Neural cell (in vitro differentiated cells): ENCODE data around the gene CEL. TPM values are rescaled to one million over a fixed set of nuclear protein-coding genes. Genes with fewer than 3 reads are reported as not detected.

Experiments
- H2AFZ ChIP-seq: fragments of 200-600, 300-800 bp; sonication (generic), shearing (Covaris generic); 2 replicates; pipeline ENCODE4 v1.6.0; 2014; ENCODE audit warnings: low read depth, mild to moderate bottlenecking, antibody characterized with exemption, low read length, moderate library complexity
- H3F3A ChIP-seq: fragments of 200-600 bp; shearing (Covaris generic); 2 replicates; pipeline ENCODE4 v1.6.1; 2016; ENCODE audit warnings: mild to moderate bottlenecking, moderate library complexity, mixed read lengths, antibody characterized with exemption, low read length; ENCODE audit not compliant: insufficient read depth, poor library complexity, severe bottlenecking
- H3K27ac ChIP-seq: fragments of 200-600, 300-800 bp; sonication (generic), shearing (Covaris generic); 2 replicates; pipeline ENCODE4 v1.5.1; 2014; ENCODE audit warnings: mild to moderate bottlenecking, low read length, moderate library complexity
- H3K27me3 ChIP-seq: fragments of 300-800, 200-600 bp; sonication (generic), shearing (Covaris generic); 2 replicates; pipeline ENCODE4 v1.6.0; 2014; ENCODE audit warnings: mild to moderate bottlenecking, low read depth, low read length, moderate library complexity; ENCODE audit not compliant: insufficient read depth
- H3K36me3 ChIP-seq: fragments of 300-800, 200-600 bp; sonication (generic), shearing (Covaris generic); 2 replicates; pipeline ENCODE4 v1.5.1; 2014; ENCODE audit warnings: mild to moderate bottlenecking, antibody characterized with exemption, low read length, moderate library complexity; ENCODE audit not compliant: insufficient read depth
- H3K4me2 ChIP-seq: fragments of 300-800, 200-600 bp; sonication (generic), shearing (Covaris generic); 2 replicates; pipeline ENCODE4 v1.6.0; 2014; ENCODE audit warnings: mild to moderate bottlenecking, low read length
- H3K4me3 ChIP-seq: fragments of 300-800, 200-600 bp; sonication (generic), shearing (Covaris generic); 2 replicates; pipeline ENCODE4 v1.5.1; 2014; ENCODE audit warnings: mild to moderate bottlenecking, low read length, moderate library complexity
- H3K79me2 ChIP-seq: fragments of 200-600 bp; shearing (Covaris generic); replicated peaks from 2 replicates; pipeline ENCODE4 v1.6.0; 2014; ENCODE audit warnings: mild to moderate bottlenecking, low read length, moderate library complexity; ENCODE audit not compliant: insufficient read depth
- H3K9ac ChIP-seq: fragments of 300-800, 200-600 bp; sonication (generic), shearing (Covaris generic); 2 replicates; pipeline ENCODE4 v1.6.1; 2016; ENCODE audit warnings: mild to moderate bottlenecking, low read length, mixed read lengths
- H3K9me2 ChIP-seq: fragments of 200-600 bp; shearing (Covaris generic); 2 replicates; pipeline ENCODE4 v1.6.1; 2016; ENCODE audit warnings: mild to moderate bottlenecking, low read length, mixed read lengths; ENCODE audit not compliant: insufficient read depth
- H3K9me3 ChIP-seq: fragments of 200-600, 300-800 bp; sonication (generic), shearing (Covaris generic); 2 replicates; pipeline ENCODE4 v1.6.1; 2016; ENCODE audit warnings: mild to moderate bottlenecking, mixed run types, low read length, moderate library complexity, mixed read lengths
- H4K20me1 ChIP-seq: fragments of 200-600 bp; shearing (Covaris generic); 2 replicates; pipeline ENCODE4 v1.6.1; 2016; ENCODE audit warnings: mild to moderate bottlenecking, mixed run types; ENCODE audit not compliant: insufficient read depth
- CTCF ChIP-seq: fragments of 450-650 bp; IDR thresholded peaks from 2 replicates; pipeline ENCODE4 v1.5.1; 2014; ENCODE audit warnings: antibody characterized with exemption, mild to moderate bottlenecking, moderate library complexity; ENCODE audit not compliant: poor library complexity, severe bottlenecking
- EP300 ChIP-seq: fragments of 450-650 bp; conservative IDR thresholded peaks from 2 replicates; pipeline ENCODE4 v1.6.1; 2014; ENCODE audit warnings: antibody characterized with exemption, mild to moderate bottlenecking, moderate library complexity; ENCODE audit not compliant: poor library complexity, severe bottlenecking
- EZH2 ChIP-seq: fragments of 200-600, 300-800 bp; shearing (Covaris generic), sonication (generic); IDR thresholded peaks from 2 replicates; pipeline ENCODE4 v1.6.1; 2014; ENCODE audit warnings: antibody characterized with exemption, low read length, borderline replicate concordance, mild to moderate bottlenecking; ENCODE audit not compliant: insufficient read depth, poor library complexity, severe bottlenecking
- MXI1 ChIP-seq: fragments of 450-650 bp; conservative IDR thresholded peaks from 2 replicates; pipeline ENCODE4 v1.6.1; 2014; ENCODE audit warnings: antibody characterized with exemption, mild to moderate bottlenecking; ENCODE audit not compliant: poor library complexity, severe bottlenecking
- POLR2AphosphoS5 ChIP-seq: IDR thresholded peaks from 2 replicates; pipeline ENCODE4 v1.6.1; 2012
- RAD21 ChIP-seq: fragments of 450-650 bp; conservative IDR thresholded peaks from 2 replicates; pipeline ENCODE4 v1.6.1; 2014; ENCODE audit warnings: antibody characterized with exemption, mild to moderate bottlenecking, moderate library complexity
- REST ChIP-seq: IDR thresholded peaks from 2 replicates; pipeline ENCODE4 v1.6.1; 2012; ENCODE audit warnings: borderline replicate concordance
- SMC3 ChIP-seq: fragments of 450-650 bp; conservative IDR thresholded peaks from 2 replicates; pipeline ENCODE4 v1.6.1; 2014; ENCODE audit warnings: antibody characterized with exemption, mild to moderate bottlenecking, moderate library complexity; ENCODE audit not compliant: poor library complexity
- TAF1 ChIP-seq: IDR thresholded peaks from 2 replicates; pipeline ENCODE4 v1.6.1; 2012; ENCODE audit warnings: low read depth
- polyA plus RNA-seq: library from polyadenylated mRNA; depleted of rRNA; stranded (reverse); fragments of >200 nt; gene quantifications from 2 replicates; pipeline ENCODE4 v1.2.3, GENCODE V29; 2014

The CEL gene
- polyA plus RNA-seq, 1 donor from 2014 or later: 0.95 TPM

GRCh38 chr9:133113163-133113948 is 51.6 kb downstream of the CEL start:
- Histone ChIP-seq H3K27ac (no peak overlapping the region), H3K4me2 (no peak overlapping the region), H3K27me3 (no peaks in the 10 kb centered on the region), H2AFZ (no peak overlapping the region), H3K9me2 (no peaks in the 10 kb centered on the region), H3K79me2 (peaks cover 25% of the 10 kb centered on the region), H3K9ac (no peak overlapping the region), H3K4me3 (no peak overlapping the region), H4K20me1 (peaks cover 22% of the 10 kb centered on the region), H3F3A (no peaks in the 10 kb centered on the region), H3K9me3 (no peaks in the 10 kb centered on the region), H3K36me3 (no peaks in the 10 kb centered on the region)
- TF ChIP-seq EP300 (no peak), CTCF (no peak), REST (no peak), TAF1 (no peak), EZH2 (no peak), SMC3 (no peak), RAD21 (no peak), POLR2AphosphoS5 (no peak), MXI1 (no peak)

GRCh38 chr9:133113949-133114885 is 52.4 kb downstream of the CEL start:
- Histone ChIP-seq H3K9me3 (no peaks in the 10 kb centered on the region), H3K9me2 (no peaks in the 10 kb centered on the region), H4K20me1 (peaks cover 22% of the 10 kb centered on the region), H3K27me3 (no peaks in the 10 kb centered on the region), H2AFZ (no peak overlapping the region), H3K79me2 (peaks cover 30% of the 10 kb centered on the region), H3K9ac (no peak overlapping the region), H3K4me3 (no peak overlapping the region), H3K36me3 (no peaks in the 10 kb centered on the region), H3K4me2 (no peak overlapping the region), H3F3A (no peaks in the 10 kb centered on the region), H3K27ac (no peak overlapping the region)
- TF ChIP-seq POLR2AphosphoS5 (no peak), CTCF (no peak), EZH2 (no peak), SMC3 (no peak), MXI1 (no peak), RAD21 (no peak), TAF1 (no peak), EP300 (no peak), REST (no peak)
